WTC11 (cell line): ENCODE measurements around the gene LSM4. TPM values are rescaled to one million over a fixed set of nuclear protein-coding genes. Genes with fewer than 3 reads are reported as not detected.
A peak's percentile ranks its signal among the peaks of the same experiment; 100 is the strongest.
"Not testable (repeated sequence)": the region's sequence is repeated elsewhere in the genome, so short reads cannot be mapped to it uniquely, and the experiment has no call there.

Experiments used
- ATAC-seq: fragments of 200-7000 bp; cut with Tn5 transposase; 2 replicates; pipeline ENCODE4 v1.10.0; 2021; ENCODE audit warnings: mild to moderate bottlenecking, moderate library complexity
- CTCF ChIA-PET: fragments of 300-600 bp; sonication (Branson Sonifier 250); formaldehyde crosslinking; loops from one replicate; lab custom pipeline; 2021; ENCODE audit warnings: antibody characterized with exemption; lab: Charles Lee
- POLR2A ChIA-PET: fragments of 350-600 bp; sonication (Branson Sonifier 250); formaldehyde crosslinking; loops from one replicate; lab custom pipeline; 2021; ENCODE audit warnings: antibody characterized with exemption; lab: Charles Lee
- DNase-seq: peaks from one replicate; pipeline ENCODE4 v3.0.0; 2021; ENCODE audit warnings: low spot score
- H3K27ac Mint-ChIP-seq: 2 replicates; pipeline ENCODE4 v1.8.0; 2021; ENCODE audit warnings: mixed read lengths
- H3K27me3 Mint-ChIP-seq: 2 replicates; pipeline ENCODE4 v1.8.0; 2021; ENCODE audit warnings: low read depth, mild to moderate bottlenecking, moderate library complexity, mixed read lengths
- H3K36me3 Mint-ChIP-seq: 2 replicates; pipeline ENCODE4 v1.8.0; 2021; ENCODE audit warnings: mixed read lengths
- H3K4me1 Mint-ChIP-seq: 2 replicates; pipeline ENCODE4 v1.8.0; 2022; ENCODE audit warnings: mixed read lengths
- H3K4me3 Mint-ChIP-seq: 2 replicates; pipeline ENCODE4 v1.8.0; 2021; ENCODE audit warnings: mild to moderate bottlenecking, moderate library complexity, mixed read lengths
- H3K9me3 Mint-ChIP-seq: 2 replicates; pipeline ENCODE4 v1.8.0; 2021; ENCODE audit warnings: mixed read lengths
- CTCF ChIP-seq: fragments of 200-600 bp; IDR thresholded peaks from 2 replicates; pipeline ENCODE4 v1.8.0; 2022; ENCODE audit warnings: antibody characterized with exemption
- E2F5 ChIP-seq: sonication (generic); formaldehyde crosslinking; IDR thresholded peaks from 2 replicates; pipeline ENCODE4 v1.8.1; 2022; ENCODE audit warnings: mild to moderate bottlenecking, moderate library complexity, missing genetic modification reagents
- FOXJ3 ChIP-seq: sonication (generic); formaldehyde crosslinking; IDR thresholded peaks from 2 replicates; pipeline ENCODE4 v1.9.0; 2021; ENCODE audit warnings: missing genetic modification reagents, mild to moderate bottlenecking, borderline replicate concordance
- GABPB1 ChIP-seq: sonication (generic); formaldehyde crosslinking; IDR thresholded peaks from 2 replicates; pipeline ENCODE4 v1.8.1; 2023; ENCODE audit warnings: mild to moderate bottlenecking, missing genetic modification reagents
- GTF2I ChIP-seq: fragments of 250-450 bp; sonication (Bioruptor Pico); conservative IDR thresholded peaks from 2 replicates; pipeline ENCODE4 v1.4.0; 2021; ENCODE audit warnings: mild to moderate bottlenecking
- NR1H2 ChIP-seq: sonication (generic); formaldehyde crosslinking; IDR thresholded peaks from 2 replicates; pipeline ENCODE4 v1.9.0; 2021; ENCODE audit warnings: mild to moderate bottlenecking, moderate library complexity, missing genetic modification reagents
- RELA ChIP-seq: sonication (generic); formaldehyde crosslinking; IDR thresholded peaks from 2 replicates; pipeline ENCODE4 v1.8.1; 2022; ENCODE audit warnings: missing genetic modification reagents, mild to moderate bottlenecking, borderline replicate concordance
- SMAD3 ChIP-seq: sonication (generic); formaldehyde crosslinking; IDR thresholded peaks from 2 replicates; pipeline ENCODE4 v1.8.0; 2022; ENCODE audit warnings: missing genetic modification reagents, mild to moderate bottlenecking, borderline replicate concordance
- ZNF121 ChIP-seq: sonication (generic); formaldehyde crosslinking; IDR thresholded peaks from 2 replicates; pipeline ENCODE4 v1.8.0; 2023; ENCODE audit warnings: missing genetic modification reagents
- ZNF425 ChIP-seq: fragments of 250-450 bp; sonication (Bioruptor Pico); conservative IDR thresholded peaks from 2 replicates; pipeline ENCODE4 v1.9.0; 2021; ENCODE audit warnings: mild to moderate bottlenecking
- ZNF532 ChIP-seq: fragments of 250-450 bp; sonication (Bioruptor Pico); IDR thresholded peaks from 2 replicates; pipeline ENCODE4 v1.9.0; 2021; ENCODE audit warnings: mild to moderate bottlenecking, borderline replicate concordance
- total RNA-seq: library from RNA; stranded (reverse); gene quantifications from 3 replicates; pipeline ENCODE4 v1.2.3, GENCODE V29; 2021

LSM4 gene
- total RNA-seq, 1 experiment from 2014 or later: 373 TPM

- TF ChIP-seq ZNF532 (CRISPR knock-in tag): no peak
- no peak for TF ChIP-seq FOXJ3 (CRISPR knock-in tag)
- no peak for TF ChIP-seq ZNF425 (CRISPR knock-in tag)
- no peak for TF ChIP-seq GTF2I (CRISPR knock-in tag)
- no peak for TF ChIP-seq RELA (CRISPR knock-in tag)
- no peak for TF ChIP-seq NR1H2 (CRISPR knock-in tag)
Observed at GRCh38 chr19:18350490-18350889, 27.6 kb upstream of the LSM4 start (continued).

- H3K27ac Mint-ChIP-seq: peak overlapping the region; percentile 19; the same call in 1 of the 2 replicates
- H3K4me1 Mint-ChIP-seq: peaks cover 27% of the 10 kb centered on the region
- ATAC-seq (0 out of 2 replicates have a peak, but pooled peaks have one; percentile 40), DNase-seq (peak; percentile 71)
- H3K4me3 Mint-ChIP-seq: no peak overlapping the region
- POLR2A ChIA-PET: no interaction called here
- no peaks in the 10 kb centered on the region for H3K27me3 Mint-ChIP-seq
- TF ChIP-seq SMAD3 (CRISPR knock-in tag): no peak
- no peak for TF ChIP-seq E2F5 (CRISPR knock-in tag)
- peak; percentile 24; the same call in 1 of the 2 replicates for TF ChIP-seq GABPB1
- TF ChIP-seq CTCF: 0 out of 2 replicates have a peak, but pooled peaks have one; percentile 18
- TF ChIP-seq ZNF121 (CRISPR knock-in tag): peak; percentile 96
- peak; percentile 58 for TF ChIP-seq GTF2I (CRISPR knock-in tag)
- peaks cover 28% of the 10 kb centered on the region for H3K36me3 Mint-ChIP-seq
- H3K9me3 Mint-ChIP-seq: no peaks in the 10 kb centered on the region
- CTCF ChIA-PET: interaction anchor here (0.5 to 2.7 kb wide), 15 partner anchors 10 to 165 kb away, joined by 3 to 25 read pairs (median 5); partner anchors contain the start of genes GDF15 and RAB3A
Observed at GRCh38 chr19:18349524-18350128, 26.8 kb upstream of the LSM4 start.

GRCh38 chr19:18348818-18349339, 26.0 kb upstream of the LSM4 start:
- H3K27me3 Mint-ChIP-seq, H3K4me3 Mint-ChIP-seq, H3K9me3 Mint-ChIP-seq, H3K27ac Mint-ChIP-seq, ATAC-seq, DNase-seq, POLR2A ChIA-PET: not testable (repeated sequence)
- Mint-ChIP-seq H3K36me3 (peaks cover 28% of the 10 kb centered on the region), H3K4me1 (peaks cover 34% of the 10 kb centered on the region)
- CTCF ChIA-PET: interaction anchor here (0.5 to 2.7 kb wide), 13 partner anchors 9 to 164 kb away, joined by 3 to 25 read pairs (median 5); partner anchors contain the start of genes GDF15 and RAB3A
- peak; percentile 44; the same call in 1 of the 2 replicates for TF ChIP-seq ZNF121 (CRISPR knock-in tag)
